ENCODE data around the gene DIPK1A.
"Not testable (repeated sequence)": the region's sequence is repeated elsewhere in the genome, so short reads cannot be mapped to it uniquely, and the experiment has no call there.

The DIPK1A gene

DNA sequence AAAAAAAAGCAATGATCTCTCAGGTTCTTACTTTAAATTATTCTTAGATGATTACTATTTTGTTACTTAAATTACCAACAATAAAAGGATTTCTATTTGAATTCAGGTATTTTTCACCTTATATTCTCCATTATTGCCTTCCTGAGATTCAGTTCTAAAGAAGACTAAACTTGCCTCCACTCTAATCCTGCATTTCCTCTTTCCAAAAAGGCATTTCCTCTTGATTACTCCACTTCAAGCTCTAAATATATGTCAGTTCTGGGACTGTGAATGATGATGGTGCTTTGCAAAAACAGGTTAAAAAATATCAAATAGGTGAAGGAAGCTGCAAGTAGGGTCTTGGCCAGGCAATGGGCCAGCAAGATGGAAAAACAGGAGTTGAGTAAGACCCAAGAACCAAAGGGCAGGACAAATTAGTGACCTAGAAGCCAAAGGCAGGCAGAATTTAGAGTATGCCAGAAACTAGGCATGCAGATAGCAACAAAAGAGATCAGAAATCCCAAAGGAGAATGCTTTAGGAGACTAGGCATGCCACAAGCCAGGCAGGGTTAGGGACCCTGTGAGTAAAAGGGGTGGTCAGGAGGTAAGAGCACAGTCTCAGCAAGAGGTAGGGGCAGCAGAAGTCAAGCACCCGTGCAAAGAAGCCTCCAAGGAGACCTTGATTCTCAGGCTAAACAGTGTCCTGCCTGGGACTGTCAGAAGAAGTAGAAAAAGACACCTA is 11.3 kb upstream of the DIPK1A start:
- peaks cover 90% of the 10 kb centered on the region for H3K4me1 ChIP-seq (ENCODE audit: insufficient read depth, low read length, severe bottlenecking)

GRCh38 chr1:92971932-92972331 is 10.7 kb upstream of the DIPK1A start:
- not testable (repeated sequence) for H3K36me3 ChIP-seq (ENCODE audit: insufficient read depth, low read length); H2AFZ ChIP-seq (ENCODE audit: low read length); H3K79me2 ChIP-seq (ENCODE audit: insufficient read depth, low read length); H3K27me3 ChIP-seq (ENCODE audit: insufficient read depth, low read length); H3K9me2 ChIP-seq (ENCODE audit: low read depth, low read length); H4K20me1 ChIP-seq (ENCODE audit: insufficient read depth, low read length); H3K4me3 ChIP-seq (ENCODE audit: low read depth, low read length, poor library complexity, severe bottlenecking); H3K9ac ChIP-seq (ENCODE audit: low read length); H3K4me2 ChIP-seq (ENCODE audit: low read length); H3K9me3 ChIP-seq (ENCODE audit: low read length)
- Histone ChIP-seq H3K27ac (ENCODE audit: low read depth, low read length, poor library complexity, severe bottlenecking) (peak overlapping the region; percentile 80), H3F3A (ENCODE audit: insufficient read depth, low read length) (peaks cover 40% of the 10 kb centered on the region), H3K4me1 (ENCODE audit: insufficient read depth, low read length, severe bottlenecking) (peaks cover 88% of the 10 kb centered on the region)

More for the DNA sequence above, 11.3 kb upstream of the DIPK1A start:
- Histone ChIP-seq H3K36me3 (ENCODE audit: insufficient read depth, low read length) (no peaks in the 10 kb centered on the region), H4K20me1 (ENCODE audit: insufficient read depth, low read length) (no peaks in the 10 kb centered on the region), H3K9me3 (ENCODE audit: low read length) (no peaks in the 10 kb centered on the region), H3K27ac (ENCODE audit: low read depth, low read length, poor library complexity, severe bottlenecking) (peak overlapping the region; percentile 99), H3K27me3 (ENCODE audit: insufficient read depth, low read length) (no peaks in the 10 kb centered on the region), H3K4me3 (ENCODE audit: low read depth, low read length, poor library complexity, severe bottlenecking) (peak overlapping the region; percentile 37), H3K9me2 (ENCODE audit: low read depth, low read length) (no peaks in the 10 kb centered on the region), H2AFZ (ENCODE audit: low read length) (no peak overlapping the region), H3K79me2 (ENCODE audit: insufficient read depth, low read length) (no peaks in the 10 kb centered on the region), H3K4me2 (ENCODE audit: low read length) (peak overlapping the region; percentile 57), H3F3A (ENCODE audit: insufficient read depth, low read length) (peaks cover 40% of the 10 kb centered on the region), H3K9ac (ENCODE audit: low read length) (peak overlapping the region; percentile 33; the same call in 1 of the 2 replicates)
- no peak for TF ChIP-seq EZH2 (IDR thresholded peaks at IDR 0.05; ENCODE audit: borderline replicate concordance, low read length)
- TF ChIP-seq CTCF (IDR thresholded peaks at IDR 0.05; ENCODE audit: low read length) = no peak

DNA sequence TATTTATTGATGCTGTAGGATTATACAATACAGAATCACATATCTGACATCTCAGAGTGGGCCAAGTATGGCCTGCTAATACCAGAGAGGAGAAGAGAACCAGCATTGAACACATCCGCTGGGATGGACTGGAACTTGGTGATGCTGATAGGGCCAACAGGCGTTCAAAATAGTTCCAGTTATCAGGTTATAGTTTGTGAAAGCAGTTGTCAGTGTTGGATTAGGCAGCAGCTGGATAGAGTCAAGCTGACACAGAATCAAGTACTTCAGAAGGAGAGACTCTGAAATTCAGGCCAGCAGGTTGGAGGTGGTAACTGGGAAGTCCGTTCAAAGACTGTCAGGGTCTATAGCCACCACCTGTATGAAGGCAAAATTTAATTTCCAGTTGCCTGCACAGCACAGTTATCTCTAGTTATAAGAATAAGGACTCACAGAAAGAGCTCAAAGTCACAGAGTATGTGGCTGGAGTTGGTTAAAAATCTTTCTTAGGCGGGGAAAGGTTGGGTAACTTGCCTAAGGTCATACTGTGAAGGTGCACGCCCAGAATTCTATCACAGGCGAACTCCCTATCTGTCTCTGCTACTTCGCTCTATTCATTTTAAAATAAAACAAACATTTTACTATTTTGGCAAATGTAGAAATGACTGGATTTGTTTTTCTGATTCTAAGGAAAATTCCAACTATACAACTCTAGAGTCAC is 9.9 kb upstream of the DIPK1A start:
- peaks cover 41% of the 10 kb centered on the region for H3F3A ChIP-seq (ENCODE audit: insufficient read depth, low read length)

More for the DNA sequence above, 9.9 kb upstream of the DIPK1A start:
- H4K20me1 ChIP-seq (ENCODE audit: insufficient read depth, low read length) = no peaks in the 10 kb centered on the region
- H3K36me3 ChIP-seq (ENCODE audit: insufficient read depth, low read length) = no peaks in the 10 kb centered on the region
- H3K9me3 ChIP-seq (ENCODE audit: low read length) = no peaks in the 10 kb centered on the region
- peak overlapping the region; percentile 80 for H3K27ac ChIP-seq (ENCODE audit: low read depth, low read length, poor library complexity, severe bottlenecking)
- H3K9me2 ChIP-seq (ENCODE audit: low read depth, low read length) = no peaks in the 10 kb centered on the region
- H3K27me3 ChIP-seq (ENCODE audit: insufficient read depth, low read length) = no peaks in the 10 kb centered on the region
- H3K9ac ChIP-seq (ENCODE audit: low read length) = peak overlapping the region; percentile 8; the same call in 1 of the 2 replicates
- H3K4me3 ChIP-seq (ENCODE audit: low read depth, low read length, poor library complexity, severe bottlenecking) = no peak overlapping the region
- TF ChIP-seq EZH2 (IDR thresholded peaks at IDR 0.05; ENCODE audit: borderline replicate concordance, low read length) = no peak
- TF ChIP-seq CTCF (IDR thresholded peaks at IDR 0.05; ENCODE audit: low read length) = no peak
- H3K4me2 ChIP-seq (ENCODE audit: low read length) = no peak overlapping the region
- H3K79me2 ChIP-seq (ENCODE audit: insufficient read depth, low read length) = no peaks in the 10 kb centered on the region
- H3K4me1 ChIP-seq (ENCODE audit: insufficient read depth, low read length, severe bottlenecking) = peaks cover 83% of the 10 kb centered on the region
- no peak overlapping the region for H2AFZ ChIP-seq (ENCODE audit: low read length)
